ENCODE data around the gene OXNAD1. TPM values are rescaled to one million over a fixed set of nuclear protein-coding genes. Genes with fewer than 3 reads are reported as not detected.

Gene OXNAD1
- total RNA-seq, 1 donor from 2014 or later: 13.2 TPM

DNA sequence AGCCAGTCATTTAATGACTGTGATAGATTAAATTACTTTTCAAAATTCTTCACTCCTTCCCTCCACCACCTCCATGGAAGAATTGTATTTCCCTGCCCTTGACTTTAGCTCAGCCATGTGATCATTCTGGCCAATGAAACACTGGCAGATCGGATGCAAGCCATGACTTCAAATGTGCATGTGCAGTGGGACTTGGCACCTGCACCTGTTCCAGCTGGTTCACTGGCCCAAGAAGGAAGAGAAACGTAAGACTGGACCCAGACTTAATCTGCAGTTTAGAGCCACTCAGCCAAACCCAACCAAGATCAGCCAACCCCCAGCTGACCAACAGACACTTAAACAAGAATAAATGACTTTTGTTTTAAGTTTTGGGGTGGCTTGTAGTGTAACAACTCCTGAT is 12.0 kb upstream of the OXNAD1 start:
- no peak for TF ChIP-seq CTCF (IDR thresholded peaks at IDR 0.05; ENCODE audit: unreplicated experiment)
- Mint-ChIP-seq H3K4me3 (no peak overlapping the region), H3K27ac (no peak overlapping the region), H3K27me3 (ENCODE audit: low read depth) (no peaks in the 10 kb centered on the region), H3K9me3 (no peaks in the 10 kb centered on the region), H3K4me1 (no peaks in the 10 kb centered on the region), H3K36me3 (no peaks in the 10 kb centered on the region)
- DNase-seq (ENCODE audit: low spot score in 2 of 2, unreplicated experiment in 2 of 2): no peak

- no peaks in the 10 kb centered on the region for H3K9me3 Mint-ChIP-seq
- no peak for DNase-seq (ENCODE audit: low spot score in 2 of 2, unreplicated experiment in 2 of 2)
- no peak overlapping the region for H3K4me3 Mint-ChIP-seq
- no peak overlapping the region for H3K27ac Mint-ChIP-seq
- H3K27me3 Mint-ChIP-seq (ENCODE audit: low read depth): no peaks in the 10 kb centered on the region
- no peak for TF ChIP-seq CTCF (IDR thresholded peaks at IDR 0.05; ENCODE audit: unreplicated experiment)
- no peaks in the 10 kb centered on the region for H3K36me3 Mint-ChIP-seq
- no peaks in the 10 kb centered on the region for H3K4me1 Mint-ChIP-seq
Observed at GRCh38 chr3:16253601-16254000, 11.4 kb upstream of the OXNAD1 start.

DNA sequence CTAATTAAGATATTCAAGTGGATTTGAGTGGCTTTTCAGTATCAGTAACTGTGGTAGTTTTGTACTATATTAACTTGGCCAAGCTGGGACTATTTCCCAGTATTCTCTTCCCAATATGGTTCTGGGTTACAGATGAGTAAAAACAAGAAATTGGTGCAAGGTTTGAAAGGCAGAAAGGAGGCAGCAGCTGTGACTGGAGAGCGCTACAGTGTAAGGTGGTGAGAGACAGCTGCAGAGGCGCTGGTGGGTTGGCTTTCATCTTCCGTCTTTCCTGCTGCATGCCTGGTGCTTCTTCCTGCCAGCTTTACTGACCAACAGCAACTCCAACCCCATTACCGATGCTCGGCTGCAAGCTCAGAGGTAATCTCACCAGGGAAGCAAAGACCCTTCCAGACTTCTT is 10.1 kb upstream of the OXNAD1 start:
- H3K4me3 Mint-ChIP-seq: no peak overlapping the region
- no peaks in the 10 kb centered on the region for H3K4me1 Mint-ChIP-seq
- no peaks in the 10 kb centered on the region for H3K27me3 Mint-ChIP-seq (ENCODE audit: low read depth)
- H3K36me3 Mint-ChIP-seq: peaks cover 3% of the 10 kb centered on the region
- TF ChIP-seq CTCF (IDR thresholded peaks at IDR 0.05; ENCODE audit: unreplicated experiment): no peak
- H3K27ac Mint-ChIP-seq: no peak overlapping the region
- no peaks in the 10 kb centered on the region for H3K9me3 Mint-ChIP-seq
- no peak for DNase-seq (ENCODE audit: low spot score in 2 of 2, unreplicated experiment in 2 of 2)

GRCh38 chr3:16255326-16255725 is 9.7 kb upstream of the OXNAD1 start:
- H3K9me3 Mint-ChIP-seq: no peaks in the 10 kb centered on the region
- no peak overlapping the region for H3K4me3 Mint-ChIP-seq
- no peak overlapping the region for H3K27ac Mint-ChIP-seq
- no peaks in the 10 kb centered on the region for H3K4me1 Mint-ChIP-seq
- peaks cover 5% of the 10 kb centered on the region for H3K36me3 Mint-ChIP-seq
- no peaks in the 10 kb centered on the region for H3K27me3 Mint-ChIP-seq (ENCODE audit: low read depth)
- no peak for TF ChIP-seq CTCF (IDR thresholded peaks at IDR 0.05; ENCODE audit: unreplicated experiment)
- no peak for DNase-seq (ENCODE audit: low spot score in 2 of 2, unreplicated experiment in 2 of 2)

- no peak for DNase-seq (ENCODE audit: low spot score in 2 of 2, unreplicated experiment in 2 of 2)
- no peaks in the 10 kb centered on the region for H3K27me3 Mint-ChIP-seq (ENCODE audit: low read depth)
- no peaks in the 10 kb centered on the region for H3K9me3 Mint-ChIP-seq
- H3K36me3 Mint-ChIP-seq: peaks cover 5% of the 10 kb centered on the region
- H3K4me1 Mint-ChIP-seq: no peaks in the 10 kb centered on the region
- H3K27ac Mint-ChIP-seq: no peak overlapping the region
- H3K4me3 Mint-ChIP-seq: no peak overlapping the region
- no peak for TF ChIP-seq CTCF (IDR thresholded peaks at IDR 0.05; ENCODE audit: unreplicated experiment)
Observed at GRCh38 chr3:16255726-16256125, 9.3 kb upstream of the OXNAD1 start.

- Mint-ChIP-seq H3K27ac (no peak overlapping the region), H3K27me3 (ENCODE audit: low read depth) (no peaks in the 10 kb centered on the region), H3K36me3 (peaks cover 5% of the 10 kb centered on the region), H3K4me1 (no peaks in the 10 kb centered on the region), H3K9me3 (no peaks in the 10 kb centered on the region), H3K4me3 (no peak overlapping the region)
- no peak for TF ChIP-seq CTCF (IDR thresholded peaks at IDR 0.05; ENCODE audit: unreplicated experiment)
- DNase-seq (ENCODE audit: low spot score in 2 of 2, unreplicated experiment in 2 of 2): no peak
Observed at GRCh38 chr3:16257309-16257708, 7.7 kb upstream of the OXNAD1 start.
